ENCODE data around the gene EHD1.

The EHD1 gene

DNA sequence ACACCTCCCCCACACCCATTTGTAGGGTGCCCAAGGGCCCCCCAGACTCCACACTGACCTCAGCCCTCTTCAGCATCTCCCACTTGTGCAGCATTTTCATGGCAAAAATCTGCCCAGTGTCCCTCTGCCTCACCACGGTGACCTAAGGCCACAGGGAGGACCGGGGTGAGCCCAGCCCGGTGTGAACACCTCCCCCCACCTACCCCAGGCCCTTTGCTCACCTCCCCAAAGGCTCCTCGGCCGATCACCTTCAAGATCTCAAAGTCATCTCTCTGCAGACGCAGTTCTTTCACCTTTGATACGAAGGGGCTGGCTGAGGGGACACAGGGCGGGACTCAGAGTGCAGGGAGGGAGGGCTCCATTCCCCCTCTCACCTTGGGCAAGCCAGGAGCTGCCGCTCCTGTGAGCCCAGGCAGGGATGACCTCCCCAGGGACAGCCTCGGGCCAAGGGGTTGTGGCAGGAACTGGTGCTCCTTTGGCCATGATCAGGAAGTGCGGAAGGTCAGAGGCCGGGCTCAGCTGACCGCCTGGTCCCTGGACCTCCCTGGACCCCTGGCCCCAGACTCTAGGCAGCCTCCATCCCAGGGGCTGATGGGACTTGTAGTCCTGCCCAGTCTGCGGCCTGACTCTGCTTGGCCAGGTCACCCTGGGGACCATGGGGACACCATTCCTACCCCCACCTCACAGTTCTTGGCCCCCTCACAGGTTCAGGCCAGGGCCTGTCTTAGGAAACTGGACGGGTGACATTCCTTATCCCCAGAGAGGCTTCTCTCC lies 36.6 kb downstream of the EHD1 start:
- no peak for DNase-seq

DNA sequence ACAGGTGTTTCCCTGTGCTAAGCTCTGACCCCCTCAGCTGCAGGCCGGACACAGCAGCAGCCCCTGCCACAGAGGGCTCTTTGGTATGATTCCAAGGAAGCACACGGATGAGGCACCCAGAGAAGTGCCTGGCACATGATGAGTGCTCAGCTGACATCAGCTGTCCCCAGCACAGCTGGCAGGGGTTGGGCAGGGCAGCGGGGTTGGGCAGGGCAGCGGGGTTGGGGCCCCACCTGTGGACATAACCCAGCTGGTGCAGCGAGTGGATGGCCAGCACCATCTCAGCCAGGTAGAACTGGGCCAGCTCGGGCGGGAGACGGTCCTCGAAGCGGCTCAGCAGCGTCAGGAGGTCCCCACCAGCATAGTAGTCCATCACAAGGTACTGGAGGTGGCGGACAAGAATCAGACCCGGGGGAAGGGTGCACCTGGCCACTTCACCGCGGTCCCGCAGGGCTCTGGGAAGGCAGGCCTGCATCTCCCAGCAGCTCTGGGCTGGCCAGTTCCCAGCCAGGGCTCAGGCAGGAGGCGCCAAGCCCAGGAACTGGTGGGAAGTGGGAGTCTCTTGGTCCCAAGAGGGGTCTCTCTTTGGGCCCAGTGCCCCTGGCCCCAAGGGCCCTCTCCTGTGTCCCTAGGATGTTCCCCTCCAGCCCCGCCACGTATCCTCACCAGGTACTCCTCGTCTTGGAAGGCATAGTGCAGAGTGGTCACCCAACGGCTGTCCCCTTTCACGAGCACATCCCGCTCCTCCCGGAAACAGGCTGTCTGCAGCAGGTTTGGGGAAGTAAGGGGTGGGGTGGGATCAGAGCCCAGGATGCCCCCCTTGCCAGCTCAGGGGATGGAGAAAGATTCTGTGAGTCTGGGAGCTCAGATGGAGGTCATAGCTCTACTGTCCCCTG lies 38.3 kb downstream of the EHD1 start:
- DNase-seq = no peak

DNA sequence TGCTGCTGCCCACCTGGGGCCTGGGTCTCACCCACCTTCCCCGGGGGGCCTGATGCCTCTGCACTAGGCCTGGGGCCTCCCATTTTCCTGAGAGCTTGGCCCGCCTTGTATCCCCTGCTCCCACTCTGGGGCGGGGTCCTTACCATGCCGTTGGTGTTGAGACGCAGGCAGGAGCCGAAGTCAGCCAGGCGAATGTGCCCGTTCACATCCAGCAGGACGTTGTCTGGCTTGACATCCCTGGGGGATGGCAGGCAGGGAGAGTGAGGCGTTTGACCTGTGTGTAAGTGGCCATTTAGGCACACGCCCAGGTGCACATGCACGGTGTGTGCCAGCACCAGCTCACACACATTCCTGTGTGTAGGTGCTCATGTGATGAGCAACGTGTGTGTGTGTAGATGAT lies 39.1 kb downstream of the EHD1 start:
- DNase-seq = no peak

DNA sequence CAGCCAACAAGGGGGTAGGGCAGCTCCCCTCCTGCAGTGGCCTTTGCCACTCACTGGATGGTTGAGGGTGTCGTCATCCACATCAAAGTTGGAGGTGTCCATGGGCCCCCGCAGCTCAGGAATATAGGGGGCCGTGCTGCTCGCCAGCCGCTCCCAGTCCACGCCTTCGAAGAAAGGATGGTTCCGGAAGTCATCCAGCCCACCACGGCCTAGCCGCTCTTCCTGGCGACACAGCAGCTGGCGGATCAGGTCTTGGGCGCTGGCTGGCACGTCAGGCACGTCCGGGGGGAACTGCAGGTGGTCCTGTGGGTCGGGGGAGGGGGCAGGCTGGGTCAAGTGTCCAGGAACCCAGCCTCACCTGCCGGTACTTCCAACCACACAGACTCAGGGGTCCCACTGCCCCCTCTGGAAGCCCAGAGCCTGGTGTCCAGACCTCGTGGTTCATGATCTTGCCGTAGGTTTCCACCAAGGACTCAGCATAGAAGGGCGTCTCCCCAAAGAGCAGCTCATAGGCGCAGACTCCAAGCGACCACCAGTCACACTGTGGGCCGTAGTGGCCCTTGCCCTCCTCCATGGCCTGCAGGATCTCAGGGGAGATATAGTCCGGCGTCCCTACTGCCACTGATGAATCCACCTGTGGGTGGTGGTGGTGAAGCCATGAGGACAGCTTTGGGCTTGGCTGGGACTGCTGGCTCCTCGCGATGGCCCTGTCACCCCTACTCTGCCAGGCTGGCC lies 39.7 kb downstream of the EHD1 start:
- no peak for DNase-seq

DNA sequence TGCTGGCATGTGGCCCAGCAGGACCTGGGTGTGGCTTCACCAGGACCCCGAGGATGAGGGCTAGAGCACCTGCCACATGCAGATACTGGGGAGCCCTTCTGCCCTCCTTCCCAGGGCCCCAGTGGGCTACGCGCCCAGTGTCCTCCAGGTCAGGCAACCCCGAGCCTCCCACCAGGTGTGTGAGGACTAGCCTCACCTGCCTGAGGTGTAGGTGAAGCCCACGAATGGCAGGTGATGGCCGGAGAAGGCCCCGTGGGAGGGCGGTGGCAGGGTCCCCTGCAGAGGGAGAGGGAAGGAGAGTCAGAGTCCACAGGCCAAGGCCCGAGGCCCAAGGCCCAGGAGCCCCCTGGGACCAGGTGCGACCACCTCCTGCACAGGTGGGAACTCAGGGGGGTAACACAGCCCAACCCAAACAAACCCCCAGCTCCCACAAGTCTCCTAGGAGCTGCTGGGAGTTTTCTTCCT lies 40.5 kb downstream of the EHD1 start:
- DNase-seq = no peak

DNA sequence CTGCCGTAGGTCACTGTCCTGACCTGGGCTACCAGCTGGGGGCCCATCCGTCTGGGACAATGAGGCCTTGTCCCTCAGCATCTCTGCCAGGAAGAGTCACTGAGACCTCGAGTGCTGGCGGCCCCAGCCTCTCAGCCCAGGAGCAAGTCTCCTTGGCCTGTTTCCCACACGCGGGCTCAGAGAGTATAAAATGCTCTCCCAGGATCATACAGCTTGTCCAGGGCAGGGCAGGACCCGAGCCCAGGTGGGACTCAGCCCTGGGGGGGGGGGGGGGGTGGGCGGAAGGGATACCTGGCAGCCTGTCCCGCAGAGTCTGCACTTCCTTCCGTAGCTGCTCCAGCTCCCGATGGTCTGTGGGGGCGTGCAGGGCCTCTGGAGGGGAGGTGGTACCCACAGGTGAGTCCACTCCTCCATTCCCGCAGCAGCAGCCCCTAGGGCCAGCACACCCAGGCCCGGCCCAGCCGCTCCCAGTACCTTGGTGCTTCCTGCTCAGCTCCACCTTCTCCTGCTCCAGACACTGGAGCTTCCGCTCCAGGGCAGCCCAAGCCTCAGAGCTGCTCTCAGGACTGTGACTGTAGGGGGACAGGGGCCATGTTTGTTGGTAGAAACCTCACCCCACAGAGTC lies 41.9 kb downstream of the EHD1 start:
- DNase-seq = no peak

DNA sequence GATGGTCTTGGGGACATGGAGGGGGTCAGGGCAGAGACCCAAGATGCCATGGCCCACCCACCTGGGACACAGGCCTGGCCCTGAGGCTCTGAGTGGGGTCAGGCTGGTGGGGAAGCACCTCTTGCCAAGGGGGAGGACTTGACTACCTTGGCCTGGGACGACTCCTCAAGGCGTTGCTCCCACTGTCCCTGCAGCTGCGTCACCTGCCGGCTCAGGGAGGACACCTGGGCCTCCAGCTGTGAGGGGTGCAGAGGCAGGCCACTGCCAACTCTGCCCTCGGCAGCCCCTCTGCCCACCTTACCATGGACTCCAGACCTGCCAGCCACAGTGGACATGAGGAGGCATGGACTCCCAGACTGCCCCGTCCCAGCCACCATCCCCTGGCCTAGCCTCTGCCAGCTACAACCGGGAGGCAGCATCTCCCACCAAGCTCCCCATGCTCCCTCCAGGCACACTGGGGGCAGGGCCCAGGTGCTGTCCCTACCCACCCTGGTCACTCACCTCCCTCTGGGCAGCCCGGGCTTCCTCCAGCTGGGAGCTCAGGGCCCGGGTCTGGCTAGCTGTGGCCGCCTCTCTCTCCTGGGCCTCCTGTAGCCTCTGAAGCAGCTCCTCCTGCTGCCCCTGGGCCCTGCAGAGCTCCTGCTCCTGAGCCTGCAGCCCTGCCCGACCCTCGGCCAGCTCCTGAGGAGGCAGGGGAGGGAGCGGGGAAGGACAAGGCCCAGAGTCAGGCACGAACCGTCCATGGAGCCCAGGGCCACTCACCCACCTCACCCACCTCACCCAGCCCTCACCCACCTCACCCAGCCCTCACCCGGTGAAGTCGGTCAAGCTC lies 42.6 kb downstream of the EHD1 start:
- no peak for DNase-seq

DNA sequence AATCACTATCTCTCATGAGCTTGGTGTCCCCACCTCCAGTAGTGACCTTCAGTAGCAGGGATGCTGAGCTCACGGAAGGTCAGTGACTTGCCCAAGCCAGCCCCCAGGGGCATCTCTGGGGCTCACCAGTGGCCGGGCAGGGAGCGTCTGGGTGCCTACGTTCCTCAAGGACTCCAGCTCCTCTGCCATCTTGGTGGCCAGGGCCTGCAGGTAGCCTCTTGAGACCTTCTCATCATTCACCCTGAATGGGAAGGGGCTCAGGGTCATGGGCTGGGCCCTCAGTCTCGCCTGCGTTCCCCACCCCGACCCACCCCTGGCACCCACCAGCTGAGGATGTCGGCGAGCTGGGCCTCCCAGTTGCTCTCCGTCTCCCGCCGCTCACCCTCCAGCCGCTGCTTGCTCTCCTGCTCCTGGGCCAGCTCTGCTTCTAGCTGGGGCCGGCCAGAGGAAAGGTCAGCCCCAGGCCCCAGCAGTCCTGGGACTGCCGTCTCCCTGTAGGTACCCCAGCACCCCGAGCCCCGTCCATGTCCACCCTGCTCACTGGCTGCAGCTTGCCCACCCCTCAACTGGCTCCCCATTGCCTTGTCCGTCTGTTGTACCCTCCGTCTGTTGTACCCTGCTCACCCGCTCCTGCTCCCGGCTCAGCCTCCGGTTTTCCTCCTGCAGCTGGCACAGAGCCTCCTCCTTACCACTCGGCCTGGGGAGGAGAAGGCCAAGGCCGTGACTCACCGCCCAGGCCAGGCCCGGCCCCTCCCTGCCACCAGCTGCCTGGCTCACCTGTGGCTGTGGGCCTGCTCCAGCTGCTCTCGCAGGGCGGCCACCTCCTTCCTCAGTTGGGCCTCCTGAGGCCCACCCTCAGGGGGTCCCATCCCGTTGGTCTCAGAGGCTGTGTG lies 43.5 kb downstream of the EHD1 start:
- DNase-seq = no peak

DNA sequence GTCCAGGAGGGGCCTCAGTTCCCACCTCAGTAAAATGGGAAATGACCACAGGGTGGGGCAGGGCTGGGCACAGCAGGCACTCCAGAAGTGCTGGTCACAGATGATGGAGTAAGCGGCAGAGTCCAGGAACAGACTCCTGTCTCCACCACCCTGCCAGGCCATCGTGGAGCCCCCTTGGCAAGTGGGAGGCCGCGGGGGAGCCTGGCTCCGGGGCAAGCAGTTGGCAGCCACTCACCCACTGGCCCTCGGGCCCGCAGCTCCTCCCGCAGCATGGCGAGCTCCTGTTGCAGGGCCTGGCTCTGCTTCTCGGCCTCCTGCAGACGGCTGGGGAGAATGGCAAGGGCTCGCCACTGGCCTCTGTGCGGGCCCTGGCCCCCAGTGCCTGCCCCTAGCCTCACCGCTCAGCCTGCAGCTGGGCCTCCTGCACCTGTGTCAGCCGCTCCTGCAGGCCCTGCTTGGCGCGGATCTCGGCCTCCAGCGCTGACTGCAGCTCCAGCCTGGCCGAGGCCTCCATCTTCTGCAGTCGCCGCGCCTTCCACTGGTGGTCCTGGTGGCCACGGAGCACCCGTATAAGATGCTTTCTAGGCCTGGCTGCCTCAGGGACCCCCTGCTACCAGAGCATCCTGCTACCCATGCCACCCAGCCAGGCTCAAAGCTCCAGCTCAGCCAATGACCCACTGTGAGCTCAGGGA lies 44.2 kb downstream of the EHD1 start:
- DNase-seq = no peak

DNA sequence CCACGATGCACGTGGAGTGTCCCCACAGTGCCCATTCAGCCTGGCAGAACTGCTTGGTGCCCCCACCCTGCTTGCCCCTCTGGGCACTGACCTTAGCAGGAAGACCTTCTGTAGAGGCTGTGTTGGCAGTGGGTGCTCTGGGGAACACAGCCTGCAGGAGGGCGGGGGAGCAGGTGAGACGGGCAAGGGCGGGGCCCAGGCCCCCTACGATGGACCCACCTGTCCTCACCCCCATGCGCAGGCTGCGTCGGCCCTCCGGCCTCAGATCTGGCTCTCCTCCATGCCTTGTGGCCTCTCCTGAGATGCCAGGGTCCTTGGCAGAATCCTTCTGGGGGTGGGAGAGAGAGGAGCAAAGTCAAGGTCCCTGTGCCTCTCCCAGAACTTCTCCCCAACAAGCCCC lies 44.9 kb downstream of the EHD1 start:
- no peak for DNase-seq

DNA sequence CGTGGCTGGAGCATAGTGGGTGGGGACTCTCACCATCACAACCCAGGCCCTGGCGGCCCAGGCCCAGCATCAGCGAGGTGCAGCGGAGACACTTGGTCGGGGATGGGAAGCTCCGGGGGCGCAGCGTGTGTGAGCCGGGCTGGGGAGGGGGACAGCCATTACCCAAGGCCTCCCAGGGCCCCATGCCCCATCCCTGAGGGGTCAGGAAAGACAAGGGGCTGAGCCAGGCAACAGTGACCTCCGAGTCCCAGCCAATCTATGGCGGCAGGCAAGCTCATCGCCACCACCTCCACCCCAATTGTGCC lies 45.3 kb downstream of the EHD1 start:
- no peak for DNase-seq

DNA sequence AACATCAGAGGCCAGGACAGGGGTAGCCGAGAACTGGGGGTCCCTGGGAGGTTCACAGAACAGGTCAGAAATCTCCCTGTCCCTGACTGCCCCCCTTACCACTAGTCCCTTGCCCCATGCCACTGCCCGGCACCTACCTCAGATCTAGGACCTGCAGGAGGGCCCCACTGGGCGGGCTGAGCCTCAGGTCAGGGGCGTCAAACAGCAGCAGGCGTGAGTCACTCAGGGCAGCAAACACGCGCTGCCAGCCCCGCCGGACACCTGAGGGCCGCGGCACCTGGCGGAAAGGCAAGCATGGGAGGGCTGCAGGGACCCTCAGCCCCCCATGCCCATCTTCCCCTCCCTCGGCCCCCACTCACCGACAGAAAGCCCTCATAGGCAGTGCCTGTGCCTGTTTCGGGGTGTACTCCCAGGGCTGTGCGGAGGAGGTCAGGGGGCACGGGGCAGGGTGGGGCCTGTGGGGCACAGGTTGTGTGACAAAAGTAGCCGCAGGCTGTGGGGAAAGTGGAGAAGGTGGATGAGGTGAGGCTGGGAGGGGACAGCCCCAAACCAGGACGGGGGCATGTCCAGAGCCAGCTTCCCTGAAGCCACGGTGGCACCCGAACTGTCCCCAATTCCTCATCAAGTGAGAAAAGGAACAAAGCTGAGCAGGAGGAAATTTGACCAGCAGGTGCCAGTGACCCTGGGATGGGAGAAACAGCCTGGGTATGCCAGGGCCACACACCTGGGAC lies 45.8 kb downstream of the EHD1 start:
- no peak for DNase-seq

DNA sequence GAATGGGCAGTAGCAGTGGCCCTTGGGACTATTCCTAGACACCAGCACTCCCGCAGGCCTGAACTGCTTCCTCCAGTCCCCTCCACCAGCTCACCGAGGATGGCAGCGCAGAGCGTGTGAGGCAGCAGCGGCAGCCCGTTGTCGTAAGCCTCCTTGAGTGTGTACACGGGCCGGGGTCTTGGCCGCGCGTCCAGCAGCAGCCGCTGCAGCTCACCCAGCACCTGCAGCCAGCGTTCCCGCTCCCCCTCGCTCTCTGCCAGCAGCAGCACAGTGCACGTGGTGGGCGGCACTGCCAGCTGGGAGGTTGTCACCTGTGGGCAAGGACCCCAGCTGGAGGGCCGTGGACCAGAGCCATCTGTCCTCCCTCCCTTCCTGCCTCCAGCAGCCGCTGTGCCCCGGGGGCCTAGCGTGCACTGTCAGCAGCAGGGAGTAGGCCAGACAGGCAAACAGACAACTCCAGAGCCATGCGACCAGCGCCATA lies 47.0 kb downstream of the EHD1 start:
- DNase-seq = no peak

DNA sequence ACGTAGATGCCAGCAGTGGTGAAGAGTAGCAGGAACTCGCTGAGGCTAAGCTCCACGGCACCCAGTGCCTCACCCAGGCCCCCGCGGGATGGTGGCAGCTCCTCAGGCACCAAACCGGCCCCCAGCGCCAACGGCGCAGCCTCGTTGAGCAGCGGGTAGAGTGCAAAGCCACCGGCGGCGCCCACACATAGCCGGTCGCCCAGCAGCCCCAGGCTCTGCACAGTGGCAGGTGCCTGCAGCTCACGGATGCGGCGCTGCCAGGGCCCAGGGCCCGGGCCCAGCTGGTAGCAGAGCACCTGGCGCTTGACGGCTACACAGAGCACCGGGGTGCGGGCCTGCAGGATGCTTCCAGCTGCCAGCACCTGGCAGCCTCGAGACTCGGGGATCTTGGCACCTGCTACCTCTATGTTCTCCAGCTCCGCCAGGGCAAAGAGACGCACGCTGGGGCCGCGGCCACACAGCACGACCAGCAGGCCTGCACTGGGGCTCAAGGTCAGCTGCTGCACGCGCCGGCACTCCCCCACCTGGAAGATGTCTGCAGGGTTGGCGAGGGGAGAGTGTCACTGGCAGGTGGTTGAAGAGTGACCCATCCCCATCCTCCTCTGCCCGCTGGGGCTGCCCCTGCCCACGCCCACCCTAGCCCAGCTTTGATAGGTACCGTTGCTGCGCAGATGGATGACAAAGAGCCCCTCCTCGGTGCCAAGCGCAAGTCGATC lies 48.7 kb downstream of the EHD1 start:
- no peak for DNase-seq

DNA sequence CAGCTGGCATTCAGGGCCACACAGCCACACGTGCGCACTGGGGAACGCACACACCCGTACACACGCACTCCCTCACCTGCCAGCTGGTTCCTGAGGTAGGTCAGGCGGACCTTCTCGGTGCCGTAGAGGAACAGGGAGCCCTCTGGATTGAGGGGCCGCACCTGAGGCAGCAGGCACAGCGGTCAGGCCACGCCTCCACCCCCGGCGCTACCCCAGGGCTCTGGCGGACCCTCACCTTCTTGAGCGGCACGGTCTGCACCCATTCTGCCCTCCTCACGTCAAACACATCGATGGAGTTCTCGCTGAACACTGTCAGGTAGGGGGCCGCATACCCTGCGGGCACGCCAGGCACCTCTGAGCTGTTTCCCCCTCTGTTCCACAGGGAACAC lies 51.0 kb downstream of the EHD1 start:
- DNase-seq = no peak

DNA sequence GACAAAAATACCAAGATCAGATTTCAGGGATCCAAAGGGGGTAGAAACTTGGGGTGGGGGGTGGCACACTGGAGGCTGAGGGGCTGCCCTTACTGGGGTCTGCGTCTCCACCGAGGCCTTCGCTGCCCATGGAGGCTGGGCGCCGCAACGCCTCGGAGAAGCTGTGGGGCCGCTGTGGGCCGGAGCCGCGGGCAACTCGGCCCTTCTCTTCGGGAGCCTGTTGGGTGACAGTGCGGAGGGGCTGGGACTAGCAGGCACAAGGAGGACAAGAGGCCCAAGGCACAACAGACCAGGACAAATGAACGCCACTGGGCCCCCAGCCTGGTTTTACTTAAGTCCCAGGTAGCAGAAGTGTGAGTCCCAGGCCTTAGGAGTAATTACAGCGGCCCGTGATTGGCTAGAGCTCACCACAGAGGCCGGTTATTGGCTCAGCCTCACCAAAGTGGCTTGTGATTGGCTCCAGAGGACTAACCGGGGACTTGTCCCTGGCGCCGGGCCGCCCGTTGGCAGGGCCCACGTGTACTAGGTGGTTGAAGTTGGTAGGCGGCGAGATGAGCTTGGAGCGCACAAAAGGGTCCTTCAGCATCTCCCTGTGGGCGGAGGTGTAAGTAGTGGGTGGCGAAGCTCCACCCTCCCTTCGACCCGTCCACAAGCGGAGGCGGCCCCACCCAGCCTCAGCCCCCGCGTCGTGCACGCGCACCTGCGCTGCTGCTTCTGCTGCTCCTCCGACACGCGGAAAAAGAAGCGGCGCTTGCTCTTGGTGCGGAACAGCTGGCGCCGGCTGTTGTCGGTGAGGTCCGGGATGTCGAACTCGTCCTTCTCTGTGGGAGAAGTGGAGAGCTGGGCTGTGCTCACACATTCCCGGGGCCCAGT lies 51.6 kb downstream of the EHD1 start:
- DNase-seq = no peak

DNA sequence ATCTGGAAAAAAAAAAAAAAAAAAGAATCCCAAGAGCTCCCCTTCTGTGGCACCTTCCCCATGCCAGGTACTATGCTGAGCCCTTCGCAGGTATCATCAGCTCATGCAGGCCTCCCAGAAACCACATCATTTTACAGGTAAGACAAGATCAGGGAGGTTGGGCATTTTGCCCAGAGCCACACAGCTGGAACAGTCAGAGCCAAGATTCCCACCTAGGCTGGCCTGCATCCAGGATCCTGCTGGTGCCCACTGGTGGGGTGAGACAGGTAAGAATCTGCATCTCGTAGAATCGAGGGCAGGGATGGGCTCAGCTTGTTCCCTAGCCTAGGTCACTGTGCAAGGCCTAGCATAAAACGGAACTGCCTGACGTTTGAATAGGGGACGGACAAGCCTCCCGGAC lies 52.4 kb downstream of the EHD1 start:
- no peak for DNase-seq

DNA sequence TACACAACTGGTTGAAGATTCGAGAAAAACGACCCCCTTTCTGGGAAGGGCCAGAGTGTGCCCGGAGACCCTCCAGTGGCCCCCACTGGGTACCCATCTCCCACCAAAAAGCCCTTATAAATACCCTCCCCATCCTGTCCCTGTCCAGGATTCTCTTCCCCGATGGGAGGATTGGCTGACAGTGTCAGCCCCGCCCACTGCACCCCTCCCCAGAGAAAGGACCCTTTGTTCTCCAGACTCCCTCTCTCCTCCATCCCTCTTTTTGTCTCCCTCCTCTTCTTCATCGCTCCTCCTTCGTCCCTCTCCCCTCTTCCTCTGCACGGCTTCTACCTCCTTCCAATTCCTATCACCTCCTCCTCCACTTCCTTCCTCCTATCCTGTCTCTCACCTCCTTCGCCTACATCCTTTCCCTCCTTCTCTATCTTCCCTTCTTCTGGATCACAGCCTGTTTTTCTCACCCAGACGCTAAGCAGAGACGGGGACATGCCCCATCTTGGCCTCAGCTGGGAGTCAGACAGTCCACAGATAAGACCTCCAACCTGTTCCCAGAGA lies 54.8 kb downstream of the EHD1 start:
- DNase-seq = no peak

Data from GF-D8 (cell line).